H1 (cell line): ENCODE results near the gene DYNC1LI1. TPM values are rescaled to one million over a fixed set of nuclear protein-coding genes. Genes with fewer than 3 reads are reported as not detected.
A peak's percentile ranks its signal among the peaks of the same experiment; 100 is the strongest.

ENCODE experiments used
- CTCF ChIA-PET: fragments of 300-600 bp; sonication (Branson Sonifier 250); formaldehyde crosslinking; loops from one replicate; lab custom pipeline; 2021; ENCODE audit not compliant: partially characterized antibody; lab: Charles Lee
- POLR2A ChIA-PET: fragments of 300-600 bp; sonication (Branson Sonifier 250); formaldehyde crosslinking; loops from one replicate; lab custom pipeline; 2021; ENCODE audit warnings: inconsistent platforms; ENCODE audit not compliant: partially characterized antibody; lab: Charles Lee
- DNase-seq, 2 experiments: peaks; one replicate each; pipeline versions ENCODE4 v3.0.0 to v3.0.0-alpha.2; 2010 to 2022; ENCODE audit warnings: low spot score in 2 of 2, low read depth in 1 of 2, mixed read lengths in 1 of 2
- FAIRE-seq: peaks from 2 replicates; lab custom pipeline; 2011; peaks lifted over from hg19 to GRCh38; lab: Jason Lieb, UNC
- H2AFZ ChIP-seq: 2 replicates; pipeline ENCODE4 v1.8.1; 2012; ENCODE audit warnings: low read length, inconsistent platforms
- H2AK5ac ChIP-seq: 2 replicates; pipeline ENCODE4 v1.6.1; 2013; ENCODE audit warnings: low read depth, low read length
- H2BK120ac ChIP-seq: replicated peaks from 2 replicates; pipeline ENCODE3; 2013; ENCODE audit warnings: low read depth, low read length, inconsistent platforms
- H2BK12ac ChIP-seq: 2 replicates; pipeline ENCODE4 v1.6.1; 2013; ENCODE audit warnings: low read depth, low read length
- H2BK15ac ChIP-seq: 2 replicates; pipeline ENCODE4 v1.6.1; 2013; ENCODE audit warnings: low read length
- H2BK20ac ChIP-seq: 2 replicates; pipeline ENCODE4 v1.6.1; 2013; ENCODE audit warnings: low read length
- H2BK5ac ChIP-seq: 2 replicates; pipeline ENCODE4 v1.6.1; 2013; ENCODE audit warnings: low read depth, low read length
- H3K14ac ChIP-seq: 2 replicates; pipeline ENCODE4 v1.6.1; 2013; ENCODE audit warnings: inconsistent platforms; ENCODE audit not compliant: insufficient read length
- H3K18ac ChIP-seq: 2 replicates; pipeline ENCODE4 v1.6.1; 2013; ENCODE audit warnings: low read length; ENCODE audit errors: extremely low read depth
- H3K23ac ChIP-seq: 2 replicates; pipeline ENCODE4 v1.6.1; 2013; ENCODE audit warnings: inconsistent platforms; ENCODE audit not compliant: insufficient read length
- H3K23me2 ChIP-seq: 2 replicates; pipeline ENCODE4 v1.6.1; 2013; ENCODE audit warnings: low read depth, low read length
- H3K27ac ChIP-seq: 2 replicates; pipeline ENCODE4 v1.6.1; 2011; ENCODE audit warnings: low read depth, low read length, inconsistent platforms
- H3K27me3 ChIP-seq, 4 experiments: replicated peaks in 1 of 4; 1 replicate in 1 of 4; 2 replicates in 3 of 4; pipeline versions ENCODE4 v1.6.1 to v1.8.1; 2011 to 2013; ENCODE audit warnings: low read length in 3 of 4, mild to moderate bottlenecking in 3 of 4, inconsistent platforms in 2 of 4, mixed read lengths in 2 of 4, moderate library complexity in 1 of 4; ENCODE audit not compliant: control insufficient read depth in 3 of 4, insufficient read depth in 3 of 4; ENCODE audit errors: extremely low read depth in 1 of 4
- H3K36me3 ChIP-seq, 4 experiments: 2 replicates each; pipeline versions ENCODE4 v1.6.1 to v1.8.1; 2011 to 2013; ENCODE audit warnings: mild to moderate bottlenecking in 4 of 4, low read length in 3 of 4, moderate library complexity in 2 of 4, control low read depth in 1 of 4, inconsistent platforms in 1 of 4; ENCODE audit not compliant: insufficient read depth in 4 of 4, control insufficient read depth in 2 of 4
- H3K4ac ChIP-seq: replicated peaks from 2 replicates; pipeline ENCODE3; 2013; ENCODE audit warnings: low read length, low read depth, mixed read lengths, inconsistent platforms; ENCODE audit not compliant: insufficient read length
- H3K4me1 ChIP-seq, 4 experiments: replicated peaks in 1 of 4; 1 replicate in 1 of 4; 2 replicates in 3 of 4; pipeline versions ENCODE4 v1.6.1 to v1.8.1; 2011 to 2013; ENCODE audit warnings: low read length in 3 of 4, inconsistent platforms in 2 of 4, mixed read lengths in 1 of 4; ENCODE audit not compliant: insufficient read depth in 4 of 4, control insufficient read depth in 3 of 4
- H3K4me2 ChIP-seq, 2 experiments: 2 replicates each; pipeline versions ENCODE4 v1.6.1 to v1.8.1; 2011 to 2013; ENCODE audit warnings: low read depth in 2 of 2, low read length in 2 of 2, control low read depth in 1 of 2, inconsistent platforms in 1 of 2, mild to moderate bottlenecking in 1 of 2; ENCODE audit not compliant: insufficient read depth in 1 of 2
- H3K4me3 ChIP-seq, 4 experiments: fragments of 200-600, 300-600 bp in 1 of 4; sonication (generic), shearing (Covaris generic), sonication (Bioruptor Twin) in 1 of 4; 2 replicates each; pipeline versions ENCODE4 v1.5.1 to v1.8.1; 2011 to 2016; ENCODE audit warnings: low read length in 4 of 4, low read depth in 3 of 4, control low read depth in 2 of 4, inconsistent platforms in 2 of 4, mild to moderate bottlenecking in 2 of 4, mixed read lengths in 1 of 4, moderate library complexity in 1 of 4; ENCODE audit not compliant: insufficient read depth in 2 of 4; ENCODE audit errors: extremely low read depth in 1 of 4
- H3K56ac ChIP-seq: replicated peaks from 2 replicates; pipeline ENCODE3; 2013; ENCODE audit warnings: low read depth, mild to moderate bottlenecking, mixed read lengths, low read length, inconsistent platforms; ENCODE audit not compliant: insufficient read length
- H3K79me1 ChIP-seq: 2 replicates; pipeline ENCODE4 v1.6.1; 2013; ENCODE audit warnings: low read depth, low read length, control low read depth
- H3K79me2 ChIP-seq, 2 experiments: 2 replicates each; pipeline versions ENCODE4 v1.6.1 to v1.8.1; 2012 to 2013; ENCODE audit warnings: low read length in 2 of 2, mild to moderate bottlenecking in 2 of 2, inconsistent platforms in 1 of 2; ENCODE audit not compliant: insufficient read depth in 2 of 2, control insufficient read depth in 1 of 2
- H3K9ac ChIP-seq, 4 experiments: replicated peaks in 1 of 4; 1 replicate in 1 of 4; 2 replicates in 3 of 4; pipeline versions ENCODE4 v1.6.1 to v1.8.1; 2011 to 2013; ENCODE audit warnings: low read depth in 3 of 4, low read length in 3 of 4, control low read depth in 2 of 4, mild to moderate bottlenecking in 2 of 4, moderate library complexity in 2 of 4, inconsistent platforms in 1 of 4; ENCODE audit errors: extremely low read depth in 1 of 4
- H3K9me3 ChIP-seq, 2 experiments: 2 replicates each; pipeline versions ENCODE4 v1.6.1 to v1.8.1; 2012 to 2013; ENCODE audit warnings: mild to moderate bottlenecking in 2 of 2, moderate library complexity in 2 of 2, control low read depth in 1 of 2, inconsistent platforms in 1 of 2, low read depth in 1 of 2, low read length in 1 of 2, mixed read lengths in 1 of 2; ENCODE audit not compliant: insufficient read depth in 2 of 2
- H4K20me1 ChIP-seq, 2 experiments: replicated peaks in 1 of 2; 2 replicates each; pipeline versions ENCODE3 to v1.8.1; 2011 to 2013; ENCODE audit warnings: inconsistent platforms in 2 of 2, low read length in 2 of 2, mild to moderate bottlenecking in 1 of 2; ENCODE audit not compliant: insufficient read depth in 2 of 2, control insufficient read depth in 1 of 2
- H4K5ac ChIP-seq: 2 replicates; pipeline ENCODE4 v1.6.1; 2013; ENCODE audit warnings: low read length, low read depth, mixed read lengths, inconsistent platforms; ENCODE audit not compliant: insufficient read length
- H4K8ac ChIP-seq: 2 replicates; pipeline ENCODE4 v1.8.0; 2013; ENCODE audit warnings: mild to moderate bottlenecking, moderate library complexity, low read length, inconsistent platforms; ENCODE audit not compliant: insufficient read depth; ENCODE audit errors: extremely low read depth
- H4K91ac ChIP-seq: replicated peaks from 2 replicates; pipeline ENCODE3; 2013; ENCODE audit warnings: low read length, mixed read lengths, inconsistent platforms; ENCODE audit not compliant: insufficient read length
- WGBS, 2 experiments: shearing (Covaris generic) in 1 of 2; methylation state at CpG; one replicate each; pipeline versions ENCODE4 v1.1.6 to v1.1.7; 2013 to 2015; ENCODE audit warnings: low lambda C conversion rate in 2 of 2, mixed read lengths in 2 of 2, inconsistent platforms in 1 of 2, low coverage in 1 of 2, missing lambda C conversion rate in 1 of 2; ENCODE audit not compliant: insufficient replicate concordance in 2 of 2, insufficient coverage in 1 of 2, insufficient read length in 1 of 2; ENCODE audit errors: extremely low coverage in 1 of 2, missing lambda C conversion rate in 1 of 2; 5-methylcytosine and 5-hydroxymethylcytosine counted together
- polyA plus RNA-seq, 7 experiments: library from polyadenylated mRNA; depleted of rRNA in 3 of 7; stranded (reverse) in 5 of 7; unstranded in 2 of 7; fragments of >200 nt in 5 of 7; fragments of 200-250 nt in 2 of 7; gene quantifications; 1 replicate in 5 of 7; 2 replicates in 1 of 7; 4 replicates in 1 of 7; pipeline versions ENCODE4 v1.2.1 to v1.2.3, GENCODE V29; 2011 to 2013; ENCODE audit warnings: missing spikeins in 2 of 7, mixed read lengths in 2 of 7
- total RNA-seq: library from RNA; stranded (reverse); fragmentation: NEBNext Ultra II Directional; extraction: Animal tissue kit (Norgen Biotek cat#: 25700); gene quantifications from 2 replicates; pipeline ENCODE4 v1.2.1, GENCODE V29; 2021

The DYNC1LI1 gene
- total and polyA plus RNA-seq, 2 of the 8 experiments (the other 6 are each of a cell fraction or from before 2014, with no cell fraction given): 13.6 to 45.1 TPM

DNA sequence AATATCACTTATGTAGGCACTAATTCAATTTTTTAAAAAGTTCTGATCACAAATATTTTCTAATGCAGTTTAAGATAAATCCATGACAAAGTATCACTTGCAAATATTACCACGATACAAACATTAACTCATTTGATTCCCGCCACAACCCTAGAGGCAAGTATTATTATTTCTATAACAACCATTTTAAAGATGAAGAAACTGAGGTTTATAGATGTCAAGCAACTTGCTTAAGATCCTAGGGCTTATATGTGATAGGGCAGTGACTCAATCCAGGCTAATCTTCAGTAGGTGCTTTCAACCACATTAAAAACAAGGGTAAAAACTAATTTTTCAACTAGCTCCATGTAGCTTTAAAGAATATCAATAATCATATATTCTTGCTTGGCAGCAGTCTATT is 1.7 kb downstream of the DYNC1LI1 start:
- DNase-seq: no peak
- Histone ChIP-seq H3K56ac (no peak overlapping the region), H2BK120ac (no peak overlapping the region), H2BK5ac (no peak overlapping the region), H3K79me1 (peaks cover 8% of the 10 kb centered on the region; the same call in 1 of the 2 replicates), H4K91ac (no peak overlapping the region), H4K5ac (no peak overlapping the region), H2AK5ac (no peak overlapping the region), H3K36me3 (peaks cover 0 to 13% (median 3%) of the 10 kb centered on the region in 4 experiments; a peak in 2 of 8 replicates), H3K14ac (no peak overlapping the region), H3K27ac (no peak overlapping the region), H3K9ac (no peak overlapping the region), H3K4me3 (peak overlapping the region in 2 of 4 experiments; percentile 82 to 97; a peak in 3 of 8 replicates), H2BK15ac (no peak overlapping the region), H4K20me1 (peaks cover 0 to 7% of the 10 kb centered on the region in 2 experiments), H2BK12ac (no peak overlapping the region), H2AFZ (no peak overlapping the region), H3K4me2 (peak overlapping the region; percentile 78 to 98; a peak in 3 of 4 replicates), H3K18ac (no peak overlapping the region), H3K9me3 (no peaks in the 10 kb centered on the region), H3K23me2 (peaks cover 4% of the 10 kb centered on the region), H2BK20ac (no peak overlapping the region), H3K79me2 (peaks cover 2 to 71% of the 10 kb centered on the region in 2 experiments; a peak in 2 of 4 replicates), H3K4me1 (peaks cover 0 to 9% (median 1%) of the 10 kb centered on the region in 4 experiments; a peak in 5 of 7 replicates), H3K23ac (no peak overlapping the region), H3K27me3 (no peaks in the 10 kb centered on the region), H4K8ac (no peak overlapping the region), H3K4ac (no peak overlapping the region)
- ChIA-PET CTCF (interaction anchor here (0.6 to 1.1 kb wide), 3 partner anchors 59 to 99 kb away, joined by 3 read pairs; no protein-coding TSS in a partner anchor), POLR2A (interaction anchor here (0.6 to 2.0 kb wide), 8 partner anchors 9 to 75 kb away, joined by 3 to 14 read pairs (median 4); no protein-coding TSS in a partner anchor)
- no peak for FAIRE-seq
- WGBS, 2 experiments: 94% methylated on average over 2 of the region's 2 CpGs; no CpG with 5 or more reads in 1 of the 2 experiments
